CD4-positive, alpha-beta T cell treated with Interleukin-4 for 4 hours (primary cell): ENCODE results near the gene CBR1.
"Not testable (repeated sequence)": the region's sequence is repeated elsewhere in the genome, so short reads cannot be mapped to it uniquely, and the experiment has no call there.

Source experiments
- DNase-seq: peaks from one replicate; pipeline ENCODE4 v3.0.0-alpha.2; 2020

Gene CBR1

GRCh38 chr21:36052860-36053714 lies 16.7 kb upstream of the CBR1 start:
- DNase-seq, result peak; percentile 25

- DNase-seq, result no peak
Measured at GRCh38 chr21:36053715-36054062, 16.1 kb upstream of the CBR1 start.

- no peak for DNase-seq
Measured at GRCh38 chr21:36055551-36055950, 14.3 kb upstream of the CBR1 start.

GRCh38 chr21:36059823-36060158 lies 10.0 kb upstream of the CBR1 start:
- DNase-seq, result no peak

GRCh38 chr21:36060159-36060921 lies 9.5 kb upstream of the CBR1 start, which contains the start of gene SETD4:
Gene SETD4, minus strand, starts transcription at chr21:36060526. Its CDS starts 1,638 bp downstream, at chr21:36058888.
- DNase-seq, result peak; percentile 93

- no peak for DNase-seq
Measured at GRCh38 chr21:36061445-36061844, 8.4 kb upstream of the CBR1 start.

GRCh38 chr21:36063375-36064084 lies 6.3 kb upstream of the CBR1 start:
- DNase-seq, result no peak

- no peak for DNase-seq
Measured at GRCh38 chr21:36064085-36064460, 5.8 kb upstream of the CBR1 start.

GRCh38 chr21:36065497-36066036 lies 4.3 kb upstream of the CBR1 start:
- no peak for DNase-seq

- DNase-seq, result no peak
Measured at GRCh38 chr21:36068748-36069398, 951 bp upstream of the CBR1 start.

GRCh38 chr21:36070999-36071398 lies 1.2 kb downstream of the CBR1 start:
- DNase-seq, result no peak

- no peak for DNase-seq
Measured at GRCh38 chr21:36072453-36073162, 2.8 kb downstream of the CBR1 start.

GRCh38 chr21:36073181-36073580 lies 3.4 kb downstream of the CBR1 start:
- DNase-seq, result no peak

GRCh38 chr21:36073911-36074310 lies 4.1 kb downstream of the CBR1 start:
- not testable (repeated sequence) for DNase-seq

- no peak for DNase-seq
Measured at GRCh38 chr21:36075171-36075570, 5.3 kb downstream of the CBR1 start.

GRCh38 chr21:36075953-36076352 lies 6.1 kb downstream of the CBR1 start:
- DNase-seq, result no peak

GRCh38 chr21:36076878-36077655 lies 7.2 kb downstream of the CBR1 start:
- no peak for DNase-seq

GRCh38 chr21:36077758-36078157 lies 7.9 kb downstream of the CBR1 start:
- DNase-seq, result no peak

- DNase-seq, result peak; percentile 52
Measured at GRCh38 chr21:36079010-36079649, 9.3 kb downstream of the CBR1 start.

GRCh38 chr21:36079671-36080070 lies 9.8 kb downstream of the CBR1 start:
- no peak for DNase-seq

GRCh38 chr21:36080386-36080785 lies 10.6 kb downstream of the CBR1 start:
- no peak for DNase-seq
